Vagina (tissue), 2 donors: ENCODE results near the gene CFAP100. TPM values are rescaled to one million over a fixed set of nuclear protein-coding genes. Genes with fewer than 3 reads are reported as not detected.

ENCODE experiments used
- DNase-seq, 2 donors: peaks; one replicate each; pipeline ENCODE4 v3.0.0-alpha.2; 2017; ENCODE audit errors: extremely low spot score in 2 of 2
- H3K27ac ChIP-seq: fragments of 200-600 bp; sonication (generic); one replicate; pipeline ENCODE4 v1.5.1; 2019
- H3K27me3 ChIP-seq: fragments of 200-600 bp; sonication (generic); one replicate; pipeline ENCODE4 v1.5.1; 2019
- H3K36me3 ChIP-seq, 2 donors: fragments of 200-600 bp; sonication (generic); one replicate each; pipeline ENCODE4 v1.5.1; 2017 to 2019
- H3K4me1 ChIP-seq: fragments of 200-600 bp; sonication (generic); one replicate; pipeline ENCODE4 v1.5.1; 2019
- H3K4me3 ChIP-seq, 2 donors: fragments of 200-600 bp; sonication (generic); 1 replicate in 1 of 2; 2 replicates in 1 of 2; pipeline ENCODE4 v1.5.1; 2016 to 2019
- H3K9me3 ChIP-seq: fragments of 200-600 bp; sonication (generic); one replicate; pipeline ENCODE4 v1.5.1; 2019
- CTCF ChIP-seq, 3 experiments: fragments of 450-650 bp in 2 of 3; fragments of 200-600 bp in 1 of 3; sonication (generic) in 1 of 3; IDR thresholded peaks; one replicate each; pipeline ENCODE4 v1.5.1; 2017 to 2019; ENCODE audit warnings: antibody characterized with exemption in 3 of 3, mild to moderate bottlenecking in 2 of 3, moderate library complexity in 2 of 3
- POLR2A ChIP-seq, 2 donors: fragments of 450-650 bp; IDR thresholded peaks; one replicate each; pipeline ENCODE4 v1.6.1; 2017; ENCODE audit warnings: antibody characterized with exemption in 2 of 2, mild to moderate bottlenecking in 2 of 2, moderate library complexity in 2 of 2
- POLR2AphosphoS5 ChIP-seq, 2 donors: sonication (generic); formaldehyde crosslinking; IDR thresholded peaks; one replicate each; pipeline ENCODE4 v1.9.0; 2017; ENCODE audit warnings: antibody characterized with exemption in 2 of 2, mild to moderate bottlenecking in 2 of 2, low read depth in 1 of 2; ENCODE audit not compliant: insufficient read depth in 1 of 2
- intact Hi-C: fragments of 100-400 bp; cut with DNase I; formaldehyde crosslinking; loops from one replicate; pipeline ENCODE4 v1.15.1; 2023
- total RNA-seq: library from RNA; depleted of rRNA; stranded (reverse); fragments of >200 nt; gene quantifications from one replicate; pipeline ENCODE4 v1.2.3, GENCODE V29; 2016

Gene CFAP100
- total RNA-seq, 1 donor from 2014 or later = not detected

- no peak for TF ChIP-seq CTCF (IDR thresholded peaks at IDR 0.05)
- TF ChIP-seq POLR2A (IDR thresholded peaks at IDR 0.05) = no peak
- TF ChIP-seq POLR2AphosphoS5 (IDR thresholded peaks at IDR 0.05; ENCODE audit: insufficient read depth in 1 of 2, low read depth in 1 of 2) = no peak
- no peaks in the 10 kb centered on the region for H3K27me3 ChIP-seq
- intact Hi-C loops = no loop called here
- no peaks in the 10 kb centered on the region for H3K9me3 ChIP-seq
- H3K36me3 ChIP-seq = no peaks in the 10 kb centered on the region
- no peak for DNase-seq
- H3K4me1 ChIP-seq = no peaks in the 10 kb centered on the region
- H3K27ac ChIP-seq = no peak overlapping the region
- no peak overlapping the region for H3K4me3 ChIP-seq
These were observed 23.3 kb downstream of the CFAP100 start for GRCh38 chr3:126417981-126418530.

- Histone ChIP-seq H3K36me3 (no peaks in the 10 kb centered on the region), H3K4me1 (no peaks in the 10 kb centered on the region), H3K4me3 (no peak overlapping the region), H3K9me3 (no peaks in the 10 kb centered on the region), H3K27ac (no peak overlapping the region), H3K27me3 (no peaks in the 10 kb centered on the region)
- no peak for TF ChIP-seq CTCF (IDR thresholded peaks at IDR 0.05)
- TF ChIP-seq POLR2A (IDR thresholded peaks at IDR 0.05) = no peak
- no peak for TF ChIP-seq POLR2AphosphoS5 (IDR thresholded peaks at IDR 0.05; ENCODE audit: insufficient read depth in 1 of 2, low read depth in 1 of 2)
- DNase-seq = no peak
- intact Hi-C loops = no loop called here
These were observed 24.0 kb downstream of the CFAP100 start for GRCh38 chr3:126418661-126419131.

GRCh38 chr3:126419151-126419703 lies 24.5 kb downstream of the CFAP100 start:
- TF ChIP-seq CTCF (IDR thresholded peaks at IDR 0.05) (no peak), POLR2A (IDR thresholded peaks at IDR 0.05) (no peak), POLR2AphosphoS5 (IDR thresholded peaks at IDR 0.05; ENCODE audit: insufficient read depth in 1 of 2, low read depth in 1 of 2) (no peak)
- no peak for DNase-seq
- no peaks in the 10 kb centered on the region for H3K9me3 ChIP-seq
- H3K4me1 ChIP-seq = no peaks in the 10 kb centered on the region
- H3K27me3 ChIP-seq = no peaks in the 10 kb centered on the region
- intact Hi-C loops = no loop called here
- no peak overlapping the region for H3K27ac ChIP-seq
- H3K4me3 ChIP-seq = no peak overlapping the region
- H3K36me3 ChIP-seq = no peaks in the 10 kb centered on the region

- peak; percentile 70 to 91 for DNase-seq
- TF ChIP-seq POLR2A (IDR thresholded peaks at IDR 0.05) = no peak
- no peak for TF ChIP-seq POLR2AphosphoS5 (IDR thresholded peaks at IDR 0.05; ENCODE audit: insufficient read depth in 1 of 2, low read depth in 1 of 2)
- no peak for TF ChIP-seq CTCF (IDR thresholded peaks at IDR 0.05)
- intact Hi-C loops = no loop called here
These were observed 25.4 kb downstream of the CFAP100 start for GRCh38 chr3:126419886-126420786.

More at GRCh38 chr3:126419886-126420786, 25.4 kb downstream of the CFAP100 start:
- H3K27me3 ChIP-seq = no peaks in the 10 kb centered on the region
- H3K4me3 ChIP-seq = no peak overlapping the region
- no peaks in the 10 kb centered on the region for H3K4me1 ChIP-seq
- no peaks in the 10 kb centered on the region for H3K36me3 ChIP-seq
- no peak overlapping the region for H3K27ac ChIP-seq
- H3K9me3 ChIP-seq = no peaks in the 10 kb centered on the region
